Gastrocnemius medialis (tissue), 4 donors: Measurements from ENCODE around the gene MGAT5.

ENCODE experiments used
- POLR2A ChIP-seq, 2 donors: fragments of 450-650 bp; IDR thresholded peaks; one replicate each; pipeline ENCODE4 v1.6.1; 2017; ENCODE audit warnings: antibody characterized with exemption in 2 of 2, mild to moderate bottlenecking in 2 of 2, moderate library complexity in 2 of 2
- TF ChIP-seq, protein P1 (sequence below), 5 experiments: fragments of 450-650 bp in 3 of 5; fragments of 200-600 bp in 2 of 5; sonication (generic) in 2 of 5; IDR thresholded peaks in 4 of 5; conservative IDR thresholded peaks in 1 of 5; 1 replicate in 4 of 5; 2 replicates in 1 of 5; pipeline ENCODE4 v1.5.1; 2016 to 2019; ENCODE audit warnings: antibody characterized with exemption in 5 of 5, mild to moderate bottlenecking in 3 of 5, moderate library complexity in 3 of 5

- TF ChIP-seq, protein P1, sequence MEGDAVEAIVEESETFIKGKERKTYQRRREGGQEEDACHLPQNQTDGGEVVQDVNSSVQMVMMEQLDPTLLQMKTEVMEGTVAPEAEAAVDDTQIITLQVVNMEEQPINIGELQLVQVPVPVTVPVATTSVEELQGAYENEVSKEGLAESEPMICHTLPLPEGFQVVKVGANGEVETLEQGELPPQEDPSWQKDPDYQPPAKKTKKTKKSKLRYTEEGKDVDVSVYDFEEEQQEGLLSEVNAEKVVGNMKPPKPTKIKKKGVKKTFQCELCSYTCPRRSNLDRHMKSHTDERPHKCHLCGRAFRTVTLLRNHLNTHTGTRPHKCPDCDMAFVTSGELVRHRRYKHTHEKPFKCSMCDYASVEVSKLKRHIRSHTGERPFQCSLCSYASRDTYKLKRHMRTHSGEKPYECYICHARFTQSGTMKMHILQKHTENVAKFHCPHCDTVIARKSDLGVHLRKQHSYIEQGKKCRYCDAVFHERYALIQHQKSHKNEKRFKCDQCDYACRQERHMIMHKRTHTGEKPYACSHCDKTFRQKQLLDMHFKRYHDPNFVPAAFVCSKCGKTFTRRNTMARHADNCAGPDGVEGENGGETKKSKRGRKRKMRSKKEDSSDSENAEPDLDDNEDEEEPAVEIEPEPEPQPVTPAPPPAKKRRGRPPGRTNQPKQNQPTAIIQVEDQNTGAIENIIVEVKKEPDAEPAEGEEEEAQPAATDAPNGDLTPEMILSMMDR (IDR thresholded peaks at IDR 0.05 in 4 of 5, conservative IDR thresholded peaks at IDR 0.05 in 1 of 5): no peak
- TF ChIP-seq POLR2A (IDR thresholded peaks at IDR 0.05): no peak
Observed at GRCh38 chr2:134441153-134441863, 187.4 kb downstream of the MGAT5 start.
